Lower leg skin (tissue), 3 donors: ENCODE measurements around the gene STARD13.

Source experiments
- CTCF ChIP-seq, 3 donors: fragments of 450-650 bp; IDR thresholded peaks; one replicate each; pipeline ENCODE4 v1.5.1; 2016; ENCODE audit warnings: antibody characterized with exemption in 3 of 3, mild to moderate bottlenecking in 3 of 3, moderate library complexity in 2 of 3
- POLR2A ChIP-seq, 2 donors: fragments of 450-650 bp; IDR thresholded peaks; one replicate each; pipeline ENCODE4 v1.6.1; 2016 to 2017; ENCODE audit warnings: antibody characterized with exemption in 2 of 2, mild to moderate bottlenecking in 1 of 2, moderate library complexity in 1 of 2

GRCh38 chr13:33249066-33249465, 36.5 kb downstream of the STARD13 start:
- TF ChIP-seq POLR2A (IDR thresholded peaks at IDR 0.05) (no peak), CTCF (IDR thresholded peaks at IDR 0.05) (no peak)
